Ovary (tissue), 3 donors: Measurements from ENCODE around the gene NCAN.

ENCODE experiments used
- EP300 ChIP-seq: sonication (generic); formaldehyde crosslinking; IDR thresholded peaks from one replicate; pipeline ENCODE4 v1.6.1; 2017; ENCODE audit warnings: antibody characterized with exemption
- POLR2A ChIP-seq: fragments of 450-650 bp; IDR thresholded peaks from one replicate; pipeline ENCODE4 v1.6.1; 2017; ENCODE audit warnings: antibody characterized with exemption, mild to moderate bottlenecking, moderate library complexity
- TF ChIP-seq, protein P1 (sequence below), 3 donors: fragments of 450-650 bp in 2 of 3; fragments of 200-600 bp in 1 of 3; IDR thresholded peaks; one replicate each; pipeline versions ENCODE4 v1.5.1 to v1.8.0; 2016 to 2022; ENCODE audit warnings: antibody characterized with exemption in 3 of 3, mild to moderate bottlenecking in 1 of 3
- donor health status: DM: no; HTN: no; CAD: no.

- TF ChIP-seq, protein P1, sequence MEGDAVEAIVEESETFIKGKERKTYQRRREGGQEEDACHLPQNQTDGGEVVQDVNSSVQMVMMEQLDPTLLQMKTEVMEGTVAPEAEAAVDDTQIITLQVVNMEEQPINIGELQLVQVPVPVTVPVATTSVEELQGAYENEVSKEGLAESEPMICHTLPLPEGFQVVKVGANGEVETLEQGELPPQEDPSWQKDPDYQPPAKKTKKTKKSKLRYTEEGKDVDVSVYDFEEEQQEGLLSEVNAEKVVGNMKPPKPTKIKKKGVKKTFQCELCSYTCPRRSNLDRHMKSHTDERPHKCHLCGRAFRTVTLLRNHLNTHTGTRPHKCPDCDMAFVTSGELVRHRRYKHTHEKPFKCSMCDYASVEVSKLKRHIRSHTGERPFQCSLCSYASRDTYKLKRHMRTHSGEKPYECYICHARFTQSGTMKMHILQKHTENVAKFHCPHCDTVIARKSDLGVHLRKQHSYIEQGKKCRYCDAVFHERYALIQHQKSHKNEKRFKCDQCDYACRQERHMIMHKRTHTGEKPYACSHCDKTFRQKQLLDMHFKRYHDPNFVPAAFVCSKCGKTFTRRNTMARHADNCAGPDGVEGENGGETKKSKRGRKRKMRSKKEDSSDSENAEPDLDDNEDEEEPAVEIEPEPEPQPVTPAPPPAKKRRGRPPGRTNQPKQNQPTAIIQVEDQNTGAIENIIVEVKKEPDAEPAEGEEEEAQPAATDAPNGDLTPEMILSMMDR (IDR thresholded peaks at IDR 0.05), result no peak
- TF ChIP-seq POLR2A (no peak), EP300 (no peak)
Observed at GRCh38 chr19:19167612-19168011, 44.1 kb upstream of the NCAN start.
